Gastrocnemius medialis (tissue), 4 donors: ENCODE measurements around the gene PRORP.

Experiments
- CTCF ChIP-seq, 5 experiments: fragments of 450-650 bp in 3 of 5; fragments of 200-600 bp in 2 of 5; sonication (generic) in 2 of 5; IDR thresholded peaks in 4 of 5; conservative IDR thresholded peaks in 1 of 5; 1 replicate in 4 of 5; 2 replicates in 1 of 5; pipeline ENCODE4 v1.5.1; 2016 to 2019; ENCODE audit warnings: antibody characterized with exemption in 5 of 5, mild to moderate bottlenecking in 3 of 5, moderate library complexity in 3 of 5
- POLR2A ChIP-seq, 2 donors: fragments of 450-650 bp; IDR thresholded peaks; one replicate each; pipeline ENCODE4 v1.6.1; 2017; ENCODE audit warnings: antibody characterized with exemption in 2 of 2, mild to moderate bottlenecking in 2 of 2, moderate library complexity in 2 of 2

- TF ChIP-seq CTCF (IDR thresholded peaks at IDR 0.05 in 4 of 5, conservative IDR thresholded peaks at IDR 0.05 in 1 of 5) (no peak), POLR2A (IDR thresholded peaks at IDR 0.05) (no peak)
Observed at GRCh38 chr14:35123388-35123703, 994 bp downstream of the PRORP start.
